Right lobe of liver (tissue), 4 donors: Measurements from ENCODE around the gene IGF1R.
"Not testable (repeated sequence)": the region's sequence is repeated elsewhere in the genome, so short reads cannot be mapped to it uniquely, and the experiment has no call there.

Experiments
- CTCF ChIP-seq, 4 donors: fragments of 200-600 bp in 3 of 4; fragments of 450-650 bp in 1 of 4; IDR thresholded peaks; one replicate each; pipeline versions ENCODE4 v1.5.1 to v1.8.0; 2016 to 2022; ENCODE audit warnings: antibody characterized with exemption in 4 of 4, mild to moderate bottlenecking in 2 of 4
- POLR2A ChIP-seq: fragments of 450-650 bp; IDR thresholded peaks from one replicate; pipeline ENCODE4 v1.6.1; 2017; ENCODE audit warnings: antibody characterized with exemption, mild to moderate bottlenecking
- donor health status: DM: no; HTN: no; CAD: no.
- donor health status: DM: no; HTN: no; CAD: no.
- donor health status: DM: no; HTN: yes; CAD: no.

GRCh38 chr15:99004998-99005974 lies 356.9 kb downstream of the IGF1R start:
- not testable (repeated sequence) for TF ChIP-seq POLR2A; CTCF (IDR thresholded peaks at IDR 0.05)
